GM18870 (cell line): ENCODE data around the gene CD86.

ENCODE experiments used
- ATAC-seq: cut with Tn5 transposase; IDR thresholded peaks from one replicate; pipeline ENCODE4 v1.9.1; 2021; ENCODE audit warnings: moderate library complexity; ENCODE audit not compliant: unreplicated experiment

CD86 gene

DNA sequence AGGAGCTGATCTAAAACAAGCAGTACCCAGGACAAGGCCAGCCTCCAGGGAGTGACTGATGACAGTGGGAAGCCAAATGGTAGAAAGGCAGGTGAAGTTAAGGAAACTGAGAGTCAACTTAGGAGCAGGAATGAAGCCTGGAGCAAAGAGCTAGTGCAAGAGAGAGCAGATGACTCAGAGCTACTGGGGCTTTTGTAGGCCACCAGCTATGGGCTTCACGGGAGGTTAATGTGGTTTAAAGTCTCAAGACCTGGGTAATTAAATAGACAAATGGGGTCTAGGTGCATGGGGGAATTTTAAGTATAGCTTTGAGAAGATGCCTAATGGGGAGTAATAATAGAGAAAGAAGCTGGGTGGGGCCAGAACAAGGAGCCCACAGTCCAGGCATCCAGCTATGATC lies 3.1 kb downstream of the CD86 start:
- ATAC-seq, result no peak

DNA sequence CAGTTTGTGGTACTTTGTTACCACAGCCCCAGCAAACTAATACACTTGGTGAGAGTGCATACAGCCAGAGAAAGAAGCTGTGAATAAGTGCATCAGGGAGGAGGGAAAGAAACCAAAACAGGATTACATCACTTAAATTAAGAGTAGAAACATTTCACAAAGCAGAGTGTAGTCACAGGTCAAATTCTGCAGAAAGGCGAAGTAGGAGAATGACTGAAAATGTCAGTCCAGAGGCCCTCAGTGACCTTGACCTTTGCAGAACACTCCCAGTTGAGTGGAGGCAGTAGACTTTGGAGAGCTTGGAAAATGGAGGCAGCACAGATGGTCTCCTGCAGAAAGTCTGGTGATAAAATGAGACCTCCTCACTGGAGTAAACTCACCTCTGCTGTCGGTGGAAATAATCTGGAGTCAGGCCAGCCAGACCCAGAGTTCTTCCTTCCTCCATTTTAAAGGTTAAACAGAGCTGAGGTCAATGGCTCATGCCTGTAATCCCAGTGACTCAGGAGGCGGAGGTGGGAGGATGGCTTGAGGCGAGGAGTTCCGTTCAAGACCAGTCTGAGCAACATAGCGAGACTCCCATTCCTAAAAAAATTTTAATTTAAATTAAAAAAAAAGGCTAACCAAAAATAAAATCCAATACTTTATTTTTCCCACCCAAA lies 5.0 kb downstream of the CD86 start:
- no peak for ATAC-seq

DNA sequence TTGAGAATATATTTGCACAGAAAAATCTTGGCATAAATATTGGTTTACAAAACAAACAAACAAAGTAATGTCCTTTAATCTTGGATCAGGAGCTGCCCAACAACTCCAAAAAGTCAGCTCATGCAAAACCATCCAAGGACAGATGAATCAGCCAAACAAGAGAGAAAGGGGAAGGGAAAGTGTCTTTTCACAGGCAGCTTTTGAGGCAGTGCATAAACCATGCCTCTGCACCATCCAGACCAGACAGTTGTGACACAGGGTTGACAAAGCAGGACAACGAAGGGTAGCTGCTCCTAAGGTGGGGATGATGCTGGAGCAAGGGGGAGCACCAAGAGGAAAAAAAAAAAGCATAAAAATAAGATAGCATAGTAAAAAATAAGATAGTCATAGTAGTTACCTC lies 8.7 kb downstream of the CD86 start:
- ATAC-seq, result no peak

DNA sequence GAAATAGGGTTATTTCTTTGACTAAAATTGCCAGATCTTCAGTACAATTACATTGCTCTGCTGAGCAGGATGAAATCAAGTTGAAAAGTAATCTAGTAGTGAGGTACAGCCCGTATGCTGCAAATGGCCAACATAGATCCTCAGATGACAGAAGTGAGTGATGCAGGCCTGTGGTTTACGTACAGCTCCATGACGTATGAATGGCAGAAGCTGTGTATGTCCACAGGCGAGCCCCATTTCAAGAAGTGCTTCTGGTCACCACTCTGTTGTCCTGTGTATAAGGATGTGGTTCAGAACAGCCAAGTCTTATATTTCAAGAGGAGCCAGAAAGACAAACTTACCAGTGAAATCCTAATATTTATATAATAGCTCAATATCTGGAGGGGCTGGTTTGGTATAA lies 9.2 kb downstream of the CD86 start:
- no peak for ATAC-seq

DNA sequence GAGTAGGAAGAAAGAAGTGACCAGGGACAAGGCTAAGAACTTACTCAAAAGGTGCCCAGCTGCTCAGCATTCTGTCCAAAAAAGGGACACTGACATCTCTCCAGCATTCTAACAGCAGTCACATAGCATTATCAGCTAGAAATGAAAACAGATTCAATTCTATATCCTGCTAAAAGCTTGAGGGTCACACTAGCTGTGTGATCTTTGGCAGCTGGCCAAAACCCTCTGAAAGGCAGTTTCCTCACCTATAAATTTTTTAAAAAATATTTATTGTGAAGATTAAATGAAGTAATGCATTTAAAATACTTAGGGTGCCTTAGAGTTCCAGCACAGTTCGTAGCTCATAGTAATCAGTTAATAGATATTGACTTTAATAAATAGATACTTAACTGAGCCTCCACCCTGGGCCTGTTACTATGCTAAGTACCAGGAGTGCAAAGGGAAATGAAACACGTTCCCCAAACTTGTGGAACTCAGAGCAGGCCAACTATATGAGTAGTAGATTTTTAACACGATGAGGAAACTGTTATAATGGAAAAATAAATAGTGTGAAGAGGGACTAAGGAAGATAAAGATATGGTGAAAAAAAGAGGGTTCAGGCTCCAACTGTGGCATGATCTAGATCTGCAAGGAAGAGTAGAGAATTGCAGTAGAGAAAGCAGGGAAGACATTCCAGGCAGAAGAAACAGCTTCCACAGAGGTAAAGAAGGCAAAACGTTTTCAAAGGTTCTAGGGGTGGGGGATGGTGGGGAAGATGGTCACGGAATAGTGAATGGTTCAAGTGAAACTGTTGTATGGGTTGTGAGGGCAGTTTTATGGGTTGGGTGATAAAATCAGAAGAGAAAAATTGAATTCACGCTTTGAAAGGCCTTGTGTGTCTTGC lies 11.4 kb downstream of the CD86 start:
- no peak for ATAC-seq

DNA sequence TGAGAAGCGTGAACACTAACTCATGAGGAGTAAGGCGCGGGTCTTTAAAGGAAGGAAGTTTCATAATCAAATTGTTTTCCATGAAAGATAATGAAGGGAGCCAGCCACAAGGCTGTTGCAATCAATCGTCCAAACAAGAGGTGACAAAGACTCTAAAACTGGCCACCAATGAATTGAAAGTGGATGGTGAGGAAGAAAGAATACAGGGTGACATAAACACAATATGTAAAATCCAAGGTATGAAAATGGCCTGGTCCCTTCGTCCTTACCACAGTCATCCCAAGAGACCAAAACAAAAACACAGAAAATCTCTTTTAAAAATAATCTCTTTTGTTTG lies 12.0 kb downstream of the CD86 start:
- ATAC-seq, result no peak

DNA sequence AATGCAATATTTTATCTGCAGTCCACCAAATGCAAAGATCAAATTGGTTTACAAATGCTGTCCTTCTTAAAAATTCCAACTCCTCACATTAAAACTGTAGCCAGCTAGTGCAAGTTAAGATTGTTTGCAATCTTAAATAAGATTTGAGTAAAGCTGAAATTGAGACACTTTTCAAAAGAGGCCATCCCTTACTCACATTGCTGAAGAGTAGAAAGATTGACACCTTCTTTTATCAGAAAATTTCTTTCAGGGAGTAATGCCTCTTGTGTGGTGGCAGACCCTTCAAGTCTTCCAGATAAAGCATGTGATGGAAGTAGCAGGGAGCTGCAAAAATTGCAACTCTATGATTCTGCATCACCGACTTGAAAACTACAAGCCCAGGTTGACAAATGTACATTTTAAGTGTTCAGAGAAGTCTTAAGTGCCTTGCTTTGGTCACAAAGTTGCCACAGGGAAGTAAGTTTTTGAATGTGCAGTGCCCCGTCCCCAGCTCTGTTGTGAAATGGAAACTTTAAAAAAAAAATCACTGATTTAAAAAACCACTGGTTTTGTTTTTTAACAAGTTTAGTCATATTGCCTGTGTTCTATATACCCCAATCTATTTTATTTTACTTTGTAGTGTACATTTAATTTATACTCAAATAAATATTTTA lies 12.6 kb downstream of the CD86 start:
- ATAC-seq, result peak; percentile 40

DNA sequence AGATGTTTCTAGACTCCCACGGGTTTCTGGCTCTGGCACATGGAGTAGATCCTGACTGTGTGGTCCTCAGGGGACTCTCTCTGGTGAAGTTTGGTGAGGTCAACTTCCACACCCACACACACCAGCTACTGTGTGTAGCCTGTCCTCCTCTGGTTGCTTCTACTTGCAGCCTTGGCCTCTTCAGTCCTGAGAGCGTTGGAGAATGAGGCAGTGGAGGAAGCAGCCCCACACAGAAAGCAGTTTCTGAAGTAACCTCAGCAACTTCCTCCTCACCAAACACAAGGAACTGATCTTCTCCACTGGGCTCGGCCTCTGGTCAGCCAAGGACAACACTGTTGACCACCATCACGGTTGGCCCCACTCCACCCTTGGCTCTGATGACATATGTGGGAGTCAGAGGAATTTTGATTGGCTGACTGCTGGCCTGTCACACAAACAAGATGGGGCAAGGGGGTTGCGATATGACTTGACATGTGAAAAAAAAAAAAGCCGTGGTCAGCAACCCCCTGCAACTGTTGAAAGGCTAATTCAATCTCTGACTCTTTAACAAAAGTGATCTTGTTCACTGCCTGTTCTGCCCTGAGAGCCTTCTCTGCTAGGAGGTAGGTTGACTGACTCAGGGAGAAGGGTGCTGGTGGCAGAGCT lies 19.6 kb downstream of the CD86 start:
- peak; percentile 54 for ATAC-seq

DNA sequence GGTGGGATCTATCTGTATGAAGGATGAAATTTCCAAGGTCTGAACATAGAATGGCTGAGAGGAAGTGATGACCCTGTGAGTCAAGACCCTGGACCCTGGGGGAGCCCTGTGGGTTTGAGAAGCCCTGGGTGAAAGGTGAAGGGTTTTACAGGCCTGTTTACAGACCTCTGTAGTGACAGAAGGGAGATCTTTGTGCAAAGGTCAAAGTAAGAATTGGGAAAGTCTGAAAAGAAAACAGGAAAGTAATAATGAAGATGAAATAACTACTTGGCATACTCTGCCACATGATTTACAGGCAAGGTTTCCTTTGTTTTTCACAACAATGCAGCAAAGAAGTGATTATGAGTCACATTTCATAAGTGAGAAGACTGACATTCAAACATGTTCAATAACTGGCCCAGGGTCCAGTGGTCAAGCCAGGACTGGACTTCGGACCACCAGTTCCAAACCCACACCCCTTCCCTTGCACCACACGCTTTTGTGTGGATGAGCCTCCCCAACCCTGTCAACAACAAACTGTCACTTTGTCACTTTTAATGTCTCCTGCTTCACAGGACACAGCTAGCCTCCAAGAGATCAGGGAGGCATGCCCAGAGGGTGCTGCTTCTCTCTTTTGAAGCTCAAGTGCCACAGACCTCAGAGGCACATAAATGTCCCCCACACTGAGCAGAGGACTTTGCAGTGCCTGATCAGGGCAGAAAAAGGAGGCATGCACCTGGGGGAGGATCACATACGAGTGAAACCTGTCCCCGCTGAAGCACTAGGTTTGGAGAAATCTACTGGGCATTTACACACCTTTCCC lies 21.5 kb downstream of the CD86 start:
- no peak for ATAC-seq

DNA sequence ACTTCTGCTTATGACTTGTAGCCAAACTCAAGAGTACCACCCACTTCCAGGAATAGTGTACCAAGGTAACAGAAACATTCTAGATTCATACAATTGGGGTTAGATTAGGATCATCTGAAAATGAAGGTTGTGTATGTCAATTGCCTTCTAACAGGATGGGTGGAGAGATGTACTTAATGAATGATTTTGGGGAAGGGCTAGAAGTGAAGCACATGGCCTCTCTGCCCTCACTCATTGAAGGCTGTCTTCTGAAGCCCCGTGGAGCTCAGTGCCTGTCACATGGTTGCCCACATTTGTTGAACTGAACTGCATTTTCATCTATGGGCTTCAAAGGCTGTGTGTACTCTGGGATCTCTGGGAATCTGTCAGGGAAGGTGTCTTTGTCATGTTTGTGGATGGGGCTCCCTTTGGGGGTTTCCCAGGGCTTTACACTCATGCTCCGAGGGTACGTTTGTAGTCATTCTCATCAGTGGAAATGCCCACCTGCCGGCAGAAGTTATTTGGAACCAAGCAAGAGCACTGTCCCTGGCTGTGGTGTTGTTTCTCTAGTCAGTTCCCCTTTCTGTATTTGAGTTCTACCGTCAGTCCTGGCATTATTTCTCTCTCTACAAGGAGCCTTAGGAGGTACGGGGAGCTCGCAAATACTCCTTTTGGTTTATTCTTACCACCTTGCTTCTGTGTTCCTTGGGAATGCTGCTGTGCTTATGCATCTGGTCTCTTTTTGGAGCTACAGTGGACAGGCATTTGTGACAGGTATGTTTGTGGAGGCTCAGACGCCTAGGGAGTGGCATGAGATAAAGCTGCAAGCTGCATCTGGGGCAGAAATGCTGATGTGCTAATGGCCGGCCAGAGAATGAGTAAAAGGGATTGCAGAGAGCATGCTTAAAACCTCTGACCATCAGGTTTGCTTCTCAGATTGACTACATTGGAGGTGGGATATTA lies 22.4 kb downstream of the CD86 start:
- ATAC-seq, result no peak

DNA sequence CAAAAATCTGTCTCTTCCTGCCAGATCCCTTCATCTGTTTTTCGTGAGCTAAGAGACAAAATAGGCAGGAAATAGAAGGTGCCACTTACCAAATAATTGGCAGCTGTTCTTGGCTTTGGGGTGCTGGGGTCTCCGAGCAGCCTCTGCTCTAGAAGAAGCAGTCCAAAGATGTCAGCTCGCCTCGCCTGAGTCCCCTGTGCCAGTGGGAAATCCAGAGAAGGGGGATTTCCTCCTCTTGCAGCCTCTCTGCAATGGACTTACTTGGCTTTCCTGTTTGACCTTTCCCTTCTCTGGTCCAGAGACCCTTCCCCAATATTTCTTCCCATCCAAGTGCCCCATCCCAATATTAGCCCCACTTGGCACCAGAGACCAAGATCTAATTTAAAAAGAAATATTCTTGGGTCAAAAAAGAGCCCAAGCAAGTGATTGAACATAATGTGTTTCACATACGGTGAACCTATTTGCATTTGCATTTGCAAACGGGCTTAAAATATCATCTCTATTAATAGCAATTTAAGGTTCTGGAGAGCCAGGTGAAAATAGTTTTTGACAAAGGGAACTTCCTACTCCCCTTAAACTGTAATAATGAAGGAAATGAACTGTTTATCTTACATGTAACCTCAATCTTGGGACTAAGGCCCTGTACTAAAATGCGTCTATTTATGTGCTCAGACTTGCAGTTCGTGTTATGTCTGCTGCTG lies 23.2 kb downstream of the CD86 start:
- no peak for ATAC-seq

DNA sequence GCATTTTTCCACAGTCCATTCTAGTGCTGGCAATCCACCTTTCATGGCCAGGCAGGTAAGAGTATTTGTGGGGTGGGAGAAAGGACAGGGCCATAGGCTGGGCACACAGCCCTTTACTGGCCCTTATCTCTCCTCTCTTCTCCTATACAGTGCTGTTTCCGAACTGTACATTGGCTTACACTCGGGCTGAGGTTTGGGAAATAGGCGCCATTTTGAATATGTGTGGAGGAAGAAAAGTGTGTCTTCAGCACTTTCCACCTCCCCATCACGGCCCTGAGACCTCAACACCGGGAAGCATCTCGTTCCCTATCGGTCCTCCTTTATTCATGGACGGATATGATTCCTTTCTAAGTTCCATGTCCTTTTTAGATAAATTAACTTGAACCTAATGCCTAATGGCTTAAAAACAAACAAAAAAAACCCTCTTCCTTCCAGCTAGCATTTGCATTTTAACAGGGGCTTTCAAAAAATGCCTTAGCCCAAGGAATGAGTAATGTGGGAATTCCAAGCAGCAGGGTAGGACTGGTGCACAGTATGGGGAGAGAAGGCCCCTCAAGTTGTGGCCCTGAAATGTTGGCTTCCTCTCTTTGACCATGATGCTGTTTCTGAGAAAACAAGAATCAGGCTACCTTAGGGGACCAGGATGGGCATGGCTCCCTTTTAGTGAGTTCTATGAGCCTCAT lies 24.5 kb downstream of the CD86 start:
- no peak for ATAC-seq

DNA sequence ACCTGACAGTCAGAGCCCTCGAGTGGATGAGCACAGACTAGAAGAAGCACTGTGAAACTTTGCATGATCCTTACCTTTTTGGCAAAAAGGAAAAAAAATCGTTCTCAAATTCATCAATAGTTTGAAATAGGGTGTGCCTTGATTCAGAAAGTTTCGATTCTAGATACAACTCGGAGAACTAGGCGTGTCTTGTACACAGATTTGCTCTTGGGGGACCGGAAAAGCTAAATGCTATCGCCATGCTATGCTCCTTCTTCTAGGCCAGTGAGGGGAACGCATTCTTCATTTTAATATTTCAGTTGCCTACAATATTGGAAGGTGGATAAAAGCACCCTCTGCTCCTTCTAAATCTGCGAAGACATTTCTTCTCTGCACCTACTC lies 25.0 kb downstream of the CD86 start:
- ATAC-seq, result no peak

DNA sequence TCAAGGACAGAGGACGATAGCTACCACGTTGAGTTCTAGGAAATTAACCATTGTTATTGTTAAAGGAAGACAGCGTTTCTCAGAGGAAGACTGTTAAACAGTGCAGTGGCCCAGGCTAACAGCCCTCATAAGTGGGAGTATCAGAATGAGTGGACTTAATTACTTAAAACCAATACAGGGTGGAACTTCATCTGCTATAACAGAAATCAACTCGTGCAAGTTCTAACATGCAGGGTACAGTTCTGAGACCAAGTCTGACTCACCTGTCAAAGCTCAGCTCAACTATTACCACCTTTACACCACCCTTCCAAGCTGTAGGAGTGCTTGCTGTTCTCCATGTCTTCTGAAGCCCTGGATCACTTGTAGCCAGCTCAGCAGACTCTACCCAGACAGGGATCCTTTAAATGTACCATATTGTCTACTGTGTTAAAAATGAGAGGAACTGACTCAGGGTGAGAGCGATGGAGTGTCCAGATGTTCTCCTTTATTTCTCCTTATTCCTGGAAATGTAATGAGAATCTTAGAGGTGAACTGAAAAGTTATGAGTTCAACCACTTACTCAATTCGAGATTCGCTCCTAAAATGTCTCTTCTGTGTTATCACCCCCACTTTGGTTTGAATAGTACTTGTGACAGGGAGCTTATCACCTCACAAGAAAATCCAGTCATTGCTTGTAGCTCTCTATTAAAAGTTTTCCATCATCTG lies 26.5 kb downstream of the CD86 start:
- ATAC-seq, result peak; percentile 62

DNA sequence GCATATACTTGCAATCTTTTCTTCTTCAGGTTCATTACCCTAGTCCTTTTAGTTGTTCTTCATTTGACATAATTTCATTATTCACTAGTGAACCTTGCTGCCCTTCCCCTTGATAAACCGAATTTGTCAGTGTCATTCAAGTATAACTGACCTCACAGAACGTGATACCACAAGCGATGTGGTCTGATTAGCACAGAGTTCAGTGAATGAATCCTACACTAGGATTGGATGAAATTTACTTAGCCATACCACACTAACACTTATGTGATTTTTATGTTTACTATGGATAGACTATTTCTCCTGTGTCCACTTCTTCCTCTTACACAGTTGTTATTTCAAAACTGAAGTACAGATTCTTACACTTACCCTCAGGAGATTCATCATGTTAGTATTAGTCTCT lies 27.2 kb downstream of the CD86 start:
- ATAC-seq, result no peak

DNA sequence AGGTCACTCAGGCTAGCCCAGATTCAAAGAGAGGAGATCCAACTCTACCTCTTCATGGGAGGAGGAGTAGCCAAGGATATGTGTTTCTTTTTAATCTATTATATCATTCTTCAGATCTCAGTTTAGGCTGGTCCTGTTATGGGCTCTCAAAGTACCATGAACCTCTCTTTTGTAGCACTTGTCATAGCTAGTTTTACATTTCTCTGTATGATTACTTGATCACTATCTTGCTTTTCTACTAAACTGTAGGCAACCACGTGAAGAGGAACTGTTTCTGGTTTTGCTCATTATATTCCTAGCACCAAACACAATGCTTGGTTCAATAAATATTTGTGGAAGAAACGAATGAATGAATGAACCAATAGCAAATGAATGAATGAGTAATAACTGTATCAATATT lies 29.6 kb downstream of the CD86 start:
- ATAC-seq, result no peak

DNA sequence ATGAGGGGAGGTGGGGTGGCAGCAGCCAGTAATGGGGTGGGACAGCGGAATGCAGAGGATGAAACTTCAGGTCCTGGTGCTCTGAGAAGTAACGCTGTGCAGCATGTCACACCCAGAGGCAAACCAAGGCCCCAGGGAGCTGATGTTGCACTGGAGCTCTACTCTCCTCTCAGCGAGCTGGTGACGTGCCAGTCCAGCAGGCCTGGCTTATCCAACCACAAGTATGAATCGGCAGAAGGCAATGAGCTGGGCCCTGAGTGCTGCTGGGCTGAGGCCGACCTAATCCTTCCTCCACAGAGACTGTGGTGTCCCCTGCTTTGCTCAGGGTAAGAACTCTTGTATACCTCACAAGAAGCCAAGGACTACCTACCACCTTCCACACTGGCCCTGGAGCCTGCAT lies 30.5 kb downstream of the CD86 start:
- ATAC-seq, result no peak

DNA sequence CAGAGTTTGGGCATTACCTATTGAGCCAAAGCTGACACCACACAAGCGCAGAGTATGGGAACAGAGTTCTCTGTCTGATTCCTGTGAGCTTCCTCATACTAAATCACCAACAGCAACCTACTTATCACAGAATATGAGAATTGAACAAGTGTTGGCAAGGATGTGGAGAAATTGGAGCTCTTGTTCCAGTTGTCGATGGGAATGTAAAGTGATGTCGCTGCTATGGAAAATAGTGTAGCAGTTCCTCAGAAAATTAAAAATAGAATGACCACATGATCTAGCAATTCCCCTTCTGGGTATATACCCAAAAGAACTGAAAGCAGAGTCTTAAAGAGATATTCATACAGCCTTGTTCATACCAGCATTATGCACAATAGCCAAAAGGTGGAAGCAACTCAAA lies 33.4 kb downstream of the CD86 start:
- no peak for ATAC-seq
